Measurements from ENCODE around the gene CHCHD3.

DNA sequence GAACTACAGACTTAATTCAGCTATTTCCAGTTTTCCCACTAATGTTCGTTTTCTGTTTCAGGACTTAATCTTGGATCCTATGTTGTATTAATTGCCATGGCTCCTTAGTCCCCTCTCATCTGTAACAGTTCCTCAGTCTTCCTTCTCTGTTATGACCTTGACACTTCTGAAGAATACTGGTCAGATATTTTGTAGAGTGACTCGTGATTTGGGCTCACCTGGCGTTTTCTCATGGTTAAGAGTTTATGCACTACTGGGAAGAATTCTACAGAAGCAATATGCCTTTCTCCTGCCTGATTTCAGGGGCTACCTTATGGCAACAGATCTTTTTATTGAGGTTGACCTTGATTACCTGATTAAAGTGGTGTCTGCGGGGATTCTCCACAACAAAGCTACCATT is 239.4 kb downstream of the CHCHD3 start:
- TF ChIP-seq TAF1 (IDR thresholded peaks at IDR 0.05; ENCODE audit: borderline replicate concordance, insufficient read depth, low read length) = no peak
- TF ChIP-seq, protein P1, sequence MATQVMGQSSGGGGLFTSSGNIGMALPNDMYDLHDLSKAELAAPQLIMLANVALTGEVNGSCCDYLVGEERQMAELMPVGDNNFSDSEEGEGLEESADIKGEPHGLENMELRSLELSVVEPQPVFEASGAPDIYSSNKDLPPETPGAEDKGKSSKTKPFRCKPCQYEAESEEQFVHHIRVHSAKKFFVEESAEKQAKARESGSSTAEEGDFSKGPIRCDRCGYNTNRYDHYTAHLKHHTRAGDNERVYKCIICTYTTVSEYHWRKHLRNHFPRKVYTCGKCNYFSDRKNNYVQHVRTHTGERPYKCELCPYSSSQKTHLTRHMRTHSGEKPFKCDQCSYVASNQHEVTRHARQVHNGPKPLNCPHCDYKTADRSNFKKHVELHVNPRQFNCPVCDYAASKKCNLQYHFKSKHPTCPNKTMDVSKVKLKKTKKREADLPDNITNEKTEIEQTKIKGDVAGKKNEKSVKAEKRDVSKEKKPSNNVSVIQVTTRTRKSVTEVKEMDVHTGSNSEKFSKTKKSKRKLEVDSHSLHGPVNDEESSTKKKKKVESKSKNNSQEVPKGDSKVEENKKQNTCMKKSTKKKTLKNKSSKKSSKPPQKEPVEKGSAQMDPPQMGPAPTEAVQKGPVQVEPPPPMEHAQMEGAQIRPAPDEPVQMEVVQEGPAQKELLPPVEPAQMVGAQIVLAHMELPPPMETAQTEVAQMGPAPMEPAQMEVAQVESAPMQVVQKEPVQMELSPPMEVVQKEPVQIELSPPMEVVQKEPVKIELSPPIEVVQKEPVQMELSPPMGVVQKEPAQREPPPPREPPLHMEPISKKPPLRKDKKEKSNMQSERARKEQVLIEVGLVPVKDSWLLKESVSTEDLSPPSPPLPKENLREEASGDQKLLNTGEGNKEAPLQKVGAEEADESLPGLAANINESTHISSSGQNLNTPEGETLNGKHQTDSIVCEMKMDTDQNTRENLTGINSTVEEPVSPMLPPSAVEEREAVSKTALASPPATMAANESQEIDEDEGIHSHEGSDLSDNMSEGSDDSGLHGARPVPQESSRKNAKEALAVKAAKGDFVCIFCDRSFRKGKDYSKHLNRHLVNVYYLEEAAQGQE (IDR thresholded peaks at IDR 0.05; ENCODE audit: insufficient read depth in 1 of 2, low read depth in 2 of 2, low read length in 2 of 2) = no peak
- TF ChIP-seq POLR2AphosphoS5 (IDR thresholded peaks at IDR 0.05; ENCODE audit: low read depth, low read length) = no peak
- TF ChIP-seq SIN3A (IDR thresholded peaks at IDR 0.05; ENCODE audit: borderline replicate concordance, insufficient read depth, low read length) = no peak
